H9 (cell line): ENCODE results near the gene LIF. TPM values are rescaled to one million over a fixed set of nuclear protein-coding genes. Genes with fewer than 3 reads are reported as not detected.

ENCODE experiments used
- DNase-seq: peaks from one replicate; pipeline ENCODE4 v3.0.0-alpha.2; 2017
- H2AFZ ChIP-seq: one replicate; pipeline ENCODE4 v1.6.1; 2013; ENCODE audit warnings: mild to moderate bottlenecking, low read length, control low read depth, moderate library complexity
- H2AK5ac ChIP-seq: 2 replicates; pipeline ENCODE4 v1.6.1; 2013; ENCODE audit warnings: low read length, control low read depth, mixed read lengths; ENCODE audit not compliant: insufficient read length
- H2BK120ac ChIP-seq: one replicate; pipeline ENCODE4 v1.6.1; 2013; ENCODE audit warnings: low read depth, mild to moderate bottlenecking, low read length, control low read depth, inconsistent platforms; ENCODE audit not compliant: poor library complexity, severe bottlenecking
- H2BK12ac ChIP-seq: 2 replicates; pipeline ENCODE4 v1.6.1; 2013; ENCODE audit warnings: low read length, control low read depth, mixed read lengths, low read depth; ENCODE audit not compliant: insufficient read length
- H2BK15ac ChIP-seq: 2 replicates; pipeline ENCODE4 v1.6.1; 2013; ENCODE audit warnings: low read depth, low read length, control low read depth
- H2BK20ac ChIP-seq: one replicate; pipeline ENCODE4 v1.6.1; 2013; ENCODE audit warnings: low read depth, mild to moderate bottlenecking, low read length, control low read depth, inconsistent platforms; ENCODE audit not compliant: poor library complexity, severe bottlenecking
- H2BK5ac ChIP-seq: 2 replicates; pipeline ENCODE4 v1.6.1; 2013; ENCODE audit warnings: low read length, control low read depth, mixed read lengths; ENCODE audit not compliant: insufficient read length
- H3K14ac ChIP-seq: 2 replicates; pipeline ENCODE4 v1.6.1; 2013; ENCODE audit warnings: low read length, control low read depth; ENCODE audit not compliant: insufficient read depth
- H3K18ac ChIP-seq: 2 replicates; pipeline ENCODE4 v1.6.1; 2013; ENCODE audit warnings: low read depth, mild to moderate bottlenecking, mixed read lengths, low read length, control low read depth; ENCODE audit not compliant: insufficient read length
- H3K23ac ChIP-seq: 2 replicates; pipeline ENCODE4 v1.6.1; 2013; ENCODE audit warnings: low read length, control low read depth, mixed read lengths, low read depth; ENCODE audit not compliant: insufficient read length
- H3K23me2 ChIP-seq: 2 replicates; pipeline ENCODE4 v1.6.1; 2013; ENCODE audit warnings: low read depth, mild to moderate bottlenecking, mixed read lengths, low read length, control low read depth; ENCODE audit not compliant: insufficient read length, poor library complexity, severe bottlenecking
- H3K27ac ChIP-seq: 2 replicates; pipeline ENCODE4 v1.5.1; 2013; ENCODE audit warnings: low read length, control low read depth, mixed read lengths, low read depth; ENCODE audit not compliant: insufficient read length
- H3K27me3 ChIP-seq: 2 replicates; pipeline ENCODE4 v1.6.1; 2013; ENCODE audit warnings: low read length, control low read depth, inconsistent platforms; ENCODE audit not compliant: insufficient read depth
- H3K4ac ChIP-seq: 2 replicates; pipeline ENCODE4 v1.6.1; 2013; ENCODE audit warnings: low read depth, mild to moderate bottlenecking, control low read depth, inconsistent platforms, low read length, moderate library complexity
- H3K4me1 ChIP-seq: 2 replicates; pipeline ENCODE4 v1.6.1; 2013; ENCODE audit warnings: low read length, control low read depth, inconsistent platforms; ENCODE audit not compliant: insufficient read depth
- H3K4me2 ChIP-seq: 2 replicates; pipeline ENCODE4 v1.6.1; 2013; ENCODE audit warnings: low read length, control low read depth, mixed read lengths; ENCODE audit not compliant: insufficient read length, insufficient read depth
- H3K56ac ChIP-seq: 2 replicates; pipeline ENCODE4 v1.6.1; 2013; ENCODE audit warnings: low read depth, mild to moderate bottlenecking, mixed read lengths, low read length, control low read depth; ENCODE audit not compliant: insufficient read length
- H3K79me1 ChIP-seq: 2 replicates; pipeline ENCODE4 v1.6.1; 2013; ENCODE audit warnings: low read depth, mild to moderate bottlenecking, moderate library complexity, low read length, control low read depth, inconsistent platforms; ENCODE audit not compliant: insufficient read depth, poor library complexity, severe bottlenecking
- H3K79me2 ChIP-seq: 2 replicates; pipeline ENCODE4 v1.6.1; 2013; ENCODE audit warnings: low read length, control low read depth, inconsistent platforms; ENCODE audit not compliant: insufficient read depth
- H3K9ac ChIP-seq: 2 replicates; pipeline ENCODE4 v1.6.1; 2013; ENCODE audit warnings: low read length, control low read depth, mixed read lengths; ENCODE audit not compliant: insufficient read length; ENCODE audit errors: extremely low read depth
- H3K9me3 ChIP-seq: one replicate; pipeline ENCODE4 v1.6.1; 2013; ENCODE audit warnings: low read depth, low read length, inconsistent platforms; ENCODE audit not compliant: control insufficient read depth
- H3T11ph ChIP-seq: one replicate; pipeline ENCODE4 v1.6.1; 2013; ENCODE audit warnings: mild to moderate bottlenecking, low read length, control low read depth, inconsistent platforms
- H4K20me1 ChIP-seq: one replicate; pipeline ENCODE4 v1.6.1; 2013; ENCODE audit not compliant: control insufficient read depth, insufficient read length, insufficient read depth
- H4K5ac ChIP-seq: 2 replicates; pipeline ENCODE4 v1.6.1; 2013; ENCODE audit warnings: low read depth, mild to moderate bottlenecking, mixed read lengths, low read length, control low read depth; ENCODE audit not compliant: insufficient read length
- H4K8ac ChIP-seq: replicated peaks from 2 replicates; pipeline ENCODE4 v1.6.1; 2013; ENCODE audit warnings: low read length, control low read depth, mixed read lengths, low read depth; ENCODE audit not compliant: insufficient read length
- H4K91ac ChIP-seq: 2 replicates; pipeline ENCODE4 v1.6.1; 2013; ENCODE audit warnings: low read depth, mild to moderate bottlenecking, moderate library complexity, mixed read lengths, low read length, control low read depth; ENCODE audit not compliant: insufficient read length
- H3K27ac Mint-ChIP-seq, 3 experiments: 2 replicates in 2 of 3; 3 replicates in 1 of 3; pipeline ENCODE4 v1.8.0; 2020 to 2021; ENCODE audit warnings: mixed read lengths in 3 of 3, mild to moderate bottlenecking in 1 of 3, moderate library complexity in 1 of 3
- H3K27me3 Mint-ChIP-seq: 2 replicates; pipeline ENCODE4 v1.8.0; 2021; ENCODE audit warnings: low read depth, mild to moderate bottlenecking, moderate library complexity, mixed read lengths
- H3K36me3 Mint-ChIP-seq, 3 experiments: 2 replicates in 2 of 3; 3 replicates in 1 of 3; pipeline ENCODE4 v1.8.0; 2020 to 2021; ENCODE audit warnings: low read depth in 3 of 3, mixed read lengths in 3 of 3; ENCODE audit not compliant: insufficient read depth in 1 of 3
- H3K4me1 Mint-ChIP-seq, 2 experiments: 2 replicates each; pipeline ENCODE4 v1.8.0; 2020; ENCODE audit warnings: mixed read lengths in 2 of 2
- H3K4me3 Mint-ChIP-seq, 2 experiments: 2 replicates in 1 of 2; 3 replicates in 1 of 2; pipeline ENCODE4 v1.8.0; 2020 to 2021; ENCODE audit warnings: mild to moderate bottlenecking in 2 of 2, mixed read lengths in 2 of 2, moderate library complexity in 1 of 2
- H3K9me3 Mint-ChIP-seq, 2 experiments: 2 replicates in 1 of 2; 3 replicates in 1 of 2; pipeline ENCODE4 v1.8.0; 2020; ENCODE audit warnings: mild to moderate bottlenecking in 2 of 2, mixed read lengths in 2 of 2, moderate library complexity in 1 of 2
- WGBS: extraction: QIAGEN DNeasy Blood & Tissue Kit; methylation state at CpG from one replicate; pipeline ENCODE4 v1.1.7; 2013; ENCODE audit warnings: missing lambda C conversion rate, low lambda C conversion rate, mixed read lengths; ENCODE audit not compliant: insufficient read length; ENCODE audit errors: extremely low coverage; 5-methylcytosine and 5-hydroxymethylcytosine counted together
- total RNA-seq: library from RNA; stranded (reverse); gene quantifications from 2 replicates; pipeline ENCODE4 v1.2.1, GENCODE V29; 2021
- TF ChIP-seq, protein P1 (sequence below): fragments of 200-600 bp; sonication (generic); conservative IDR thresholded peaks from 3 replicates; pipeline ENCODE4 v1.8.0; 2021; ENCODE audit warnings: antibody characterized with exemption, mild to moderate bottlenecking

LIF gene
- total RNA-seq, 1 experiment from 2014 or later = 6.1 TPM

DNA sequence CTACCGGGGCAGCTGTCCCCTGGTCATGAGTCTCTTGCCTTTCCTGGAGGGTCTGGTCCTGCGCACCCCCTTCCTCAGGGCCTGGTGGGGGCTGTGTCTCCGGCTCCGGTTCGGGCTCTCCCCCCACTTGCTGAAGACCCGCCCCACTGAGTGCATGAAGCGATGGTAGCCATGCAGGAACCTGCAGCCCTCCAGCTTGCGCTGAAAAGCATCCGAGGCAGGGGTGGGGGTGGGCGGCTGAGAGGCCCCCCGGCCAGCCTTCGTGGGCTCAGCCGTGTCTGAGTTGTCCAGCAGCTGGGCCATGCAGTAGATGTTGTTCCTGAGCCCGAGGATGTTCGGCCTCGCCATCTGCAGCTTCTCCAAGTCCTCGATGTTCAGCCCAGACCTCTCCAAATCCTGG lies 17.3 kb upstream of the LIF start:
- no peak overlapping the region for H4K91ac ChIP-seq

More for the DNA sequence above, 17.3 kb upstream of the LIF start:
- Histone ChIP-seq H3K27me3 (no peaks in the 10 kb centered on the region; the same call in 1 of the 2 replicates), H3K56ac (no peak overlapping the region), H2BK120ac (no peak overlapping the region), H3K79me2 (no peaks in the 10 kb centered on the region), H4K20me1 (no peaks in the 10 kb centered on the region), H3K23me2 (no peaks in the 10 kb centered on the region), H3T11ph (no peak overlapping the region), H3K9ac (no peak overlapping the region), H2BK5ac (no peak overlapping the region), H3K79me1 (no peaks in the 10 kb centered on the region), H2BK20ac (no peak overlapping the region), H2AFZ (no peak overlapping the region), H3K4me1 (no peaks in the 10 kb centered on the region), H3K27ac (no peak overlapping the region), H2AK5ac (no peak overlapping the region), H4K5ac (no peak overlapping the region), H3K4me2 (no peak overlapping the region), H3K23ac (no peak overlapping the region), H2BK12ac (no peak overlapping the region), H3K9me3 (no peaks in the 10 kb centered on the region), H3K14ac (no peak overlapping the region; the same call in 1 of the 2 replicates), H2BK15ac (no peak overlapping the region), H4K8ac (no peak overlapping the region), H3K18ac (no peak overlapping the region), H3K4ac (no peak overlapping the region)
- H3K4me3 Mint-ChIP-seq = no peak overlapping the region
- H3K36me3 Mint-ChIP-seq = no peaks in the 10 kb centered on the region
- no CpG with 5 or more reads among the region's 17 CpGs for WGBS
- peaks cover 15% of the 10 kb centered on the region for H3K27me3 Mint-ChIP-seq
- H3K27ac Mint-ChIP-seq = no peak overlapping the region
- H3K4me1 Mint-ChIP-seq = peaks cover 4 to 12% of the 10 kb centered on the region in 2 experiments
- no peaks in the 10 kb centered on the region for H3K9me3 Mint-ChIP-seq
- no peak for DNase-seq
- TF ChIP-seq, protein P1, sequence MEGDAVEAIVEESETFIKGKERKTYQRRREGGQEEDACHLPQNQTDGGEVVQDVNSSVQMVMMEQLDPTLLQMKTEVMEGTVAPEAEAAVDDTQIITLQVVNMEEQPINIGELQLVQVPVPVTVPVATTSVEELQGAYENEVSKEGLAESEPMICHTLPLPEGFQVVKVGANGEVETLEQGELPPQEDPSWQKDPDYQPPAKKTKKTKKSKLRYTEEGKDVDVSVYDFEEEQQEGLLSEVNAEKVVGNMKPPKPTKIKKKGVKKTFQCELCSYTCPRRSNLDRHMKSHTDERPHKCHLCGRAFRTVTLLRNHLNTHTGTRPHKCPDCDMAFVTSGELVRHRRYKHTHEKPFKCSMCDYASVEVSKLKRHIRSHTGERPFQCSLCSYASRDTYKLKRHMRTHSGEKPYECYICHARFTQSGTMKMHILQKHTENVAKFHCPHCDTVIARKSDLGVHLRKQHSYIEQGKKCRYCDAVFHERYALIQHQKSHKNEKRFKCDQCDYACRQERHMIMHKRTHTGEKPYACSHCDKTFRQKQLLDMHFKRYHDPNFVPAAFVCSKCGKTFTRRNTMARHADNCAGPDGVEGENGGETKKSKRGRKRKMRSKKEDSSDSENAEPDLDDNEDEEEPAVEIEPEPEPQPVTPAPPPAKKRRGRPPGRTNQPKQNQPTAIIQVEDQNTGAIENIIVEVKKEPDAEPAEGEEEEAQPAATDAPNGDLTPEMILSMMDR = no peak
